GM12801 (cell line): ENCODE measurements around the gene IFNA6.

ENCODE experiments used
- TF ChIP-seq, protein P1 (sequence below): IDR thresholded peaks from one replicate; pipeline ENCODE4 v1.5.1; 2011; ENCODE audit warnings: control low read depth; ENCODE audit not compliant: insufficient read length; ENCODE audit errors: extremely low read depth

IFNA6 gene

DNA sequence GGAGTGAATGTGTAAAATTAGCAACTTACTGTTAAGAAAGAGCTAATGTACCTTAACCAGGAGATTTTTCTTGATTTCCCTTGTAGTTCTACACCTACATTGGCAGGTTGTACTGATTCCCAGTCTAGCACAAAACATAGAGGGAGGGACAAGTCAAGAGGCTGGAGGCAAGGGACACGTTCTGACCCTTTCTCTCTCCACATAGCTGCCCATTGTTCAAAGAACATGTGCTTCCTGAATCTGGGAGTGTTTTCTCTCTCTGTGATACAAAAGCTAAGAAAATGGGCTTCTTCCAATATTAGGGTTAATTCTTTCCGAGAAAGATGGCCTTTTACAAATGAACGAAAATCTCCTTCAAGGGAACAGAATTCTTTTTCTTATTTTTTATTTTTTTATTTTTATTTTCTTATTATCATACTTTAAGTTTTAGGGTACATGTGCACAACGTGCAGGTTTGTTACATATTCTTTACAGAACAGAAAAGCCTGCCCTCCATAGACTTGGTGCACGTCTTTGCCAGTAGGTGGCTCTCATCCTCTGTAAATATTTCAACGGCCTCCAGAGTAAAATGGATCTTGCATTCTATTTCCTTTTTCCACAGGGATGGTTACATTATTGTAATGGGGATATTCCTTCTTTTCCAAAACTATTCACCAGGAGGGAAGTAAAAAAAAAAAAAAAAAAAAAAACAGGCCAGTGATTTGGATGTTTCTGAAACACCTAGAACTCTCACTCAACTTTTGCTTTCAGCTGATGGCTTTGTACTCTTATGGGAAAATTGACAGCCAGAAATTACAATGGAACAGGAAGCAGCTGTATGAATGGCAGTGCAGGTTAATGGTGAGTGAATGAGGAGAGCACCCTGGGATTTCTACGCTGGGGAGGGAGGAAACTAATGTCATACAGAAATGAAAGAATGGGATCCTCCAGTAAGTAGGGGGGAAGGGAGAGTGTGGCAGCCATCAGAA lies 32.4 kb downstream of the IFNA6 start:
- TF ChIP-seq, protein P1, sequence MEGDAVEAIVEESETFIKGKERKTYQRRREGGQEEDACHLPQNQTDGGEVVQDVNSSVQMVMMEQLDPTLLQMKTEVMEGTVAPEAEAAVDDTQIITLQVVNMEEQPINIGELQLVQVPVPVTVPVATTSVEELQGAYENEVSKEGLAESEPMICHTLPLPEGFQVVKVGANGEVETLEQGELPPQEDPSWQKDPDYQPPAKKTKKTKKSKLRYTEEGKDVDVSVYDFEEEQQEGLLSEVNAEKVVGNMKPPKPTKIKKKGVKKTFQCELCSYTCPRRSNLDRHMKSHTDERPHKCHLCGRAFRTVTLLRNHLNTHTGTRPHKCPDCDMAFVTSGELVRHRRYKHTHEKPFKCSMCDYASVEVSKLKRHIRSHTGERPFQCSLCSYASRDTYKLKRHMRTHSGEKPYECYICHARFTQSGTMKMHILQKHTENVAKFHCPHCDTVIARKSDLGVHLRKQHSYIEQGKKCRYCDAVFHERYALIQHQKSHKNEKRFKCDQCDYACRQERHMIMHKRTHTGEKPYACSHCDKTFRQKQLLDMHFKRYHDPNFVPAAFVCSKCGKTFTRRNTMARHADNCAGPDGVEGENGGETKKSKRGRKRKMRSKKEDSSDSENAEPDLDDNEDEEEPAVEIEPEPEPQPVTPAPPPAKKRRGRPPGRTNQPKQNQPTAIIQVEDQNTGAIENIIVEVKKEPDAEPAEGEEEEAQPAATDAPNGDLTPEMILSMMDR = no peak

DNA sequence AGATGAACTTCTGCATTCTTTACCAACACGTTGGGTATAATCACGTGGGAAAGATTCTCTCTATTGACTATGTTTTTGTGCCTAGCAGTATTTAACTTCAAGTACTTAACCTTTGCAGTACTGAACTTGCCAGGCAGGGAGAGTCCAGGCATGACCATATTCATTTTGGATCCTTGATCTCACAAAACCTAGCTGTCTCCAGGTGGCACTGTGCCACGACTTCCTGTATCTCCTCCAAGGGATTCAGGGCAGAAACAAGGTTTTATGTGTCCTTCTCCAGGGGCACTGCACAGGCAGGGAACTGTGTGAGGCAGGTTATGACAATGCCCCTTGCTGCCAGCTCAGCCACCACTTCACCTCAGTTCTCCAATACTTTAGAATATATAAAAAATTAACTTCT lies 33.8 kb downstream of the IFNA6 start:
- TF ChIP-seq, protein P1 = no peak

DNA sequence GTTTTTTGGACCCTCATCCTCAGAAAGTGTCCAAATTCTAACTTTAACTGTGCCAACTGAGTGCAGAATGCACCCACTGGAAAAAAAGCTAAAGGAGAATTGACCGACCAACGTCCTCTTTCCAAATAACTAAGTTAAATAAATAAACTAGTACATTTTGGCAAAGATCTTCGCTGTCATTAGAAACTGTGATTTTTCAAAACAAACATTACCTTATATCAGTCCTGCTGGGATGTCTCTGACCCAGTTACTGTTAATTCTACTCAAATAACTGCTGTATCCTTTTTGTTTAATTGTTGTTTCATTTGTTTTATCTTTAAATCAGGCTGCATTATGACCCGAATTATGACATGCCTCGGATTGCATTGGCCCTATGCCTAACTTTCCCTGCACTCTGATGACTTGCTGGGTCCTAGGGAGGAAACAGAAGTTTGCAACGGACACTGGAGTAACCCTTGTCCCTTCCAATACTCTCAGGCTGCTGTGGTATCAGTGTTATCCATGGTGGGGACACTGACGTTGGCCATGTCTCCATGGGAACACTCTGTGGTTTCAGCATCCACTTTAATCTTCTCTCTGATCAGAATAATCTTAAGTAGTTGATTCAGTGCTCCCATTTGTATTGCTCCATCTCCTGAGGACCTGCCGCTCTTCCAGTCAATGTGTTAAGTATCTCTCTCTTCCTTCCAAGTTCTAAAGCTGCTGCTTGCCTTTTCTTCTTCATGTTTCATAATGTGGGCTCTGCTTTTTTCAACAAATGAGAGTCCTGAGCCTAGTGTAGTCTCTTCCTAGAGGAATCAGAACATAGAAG lies 34.5 kb downstream of the IFNA6 start:
- TF ChIP-seq, protein P1 = no peak

DNA sequence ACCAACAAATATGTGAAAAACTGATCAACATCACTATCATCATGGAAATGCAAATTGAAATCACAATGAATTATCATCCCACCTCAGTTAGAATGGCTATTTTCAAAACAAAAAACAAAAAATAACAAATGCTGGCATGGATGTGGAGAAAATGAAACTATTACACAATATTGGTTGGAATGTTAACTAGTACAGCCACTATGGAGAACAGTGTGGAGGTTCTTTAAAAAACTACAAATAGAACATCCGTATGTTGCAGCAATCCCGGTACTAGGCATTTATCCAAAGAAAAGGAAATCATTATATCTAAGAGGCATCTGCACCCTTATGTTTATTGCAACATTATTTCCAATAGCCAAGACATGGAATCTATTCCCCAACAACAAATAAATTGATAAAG lies 36.5 kb downstream of the IFNA6 start:
- TF ChIP-seq, protein P1 = no peak

DNA sequence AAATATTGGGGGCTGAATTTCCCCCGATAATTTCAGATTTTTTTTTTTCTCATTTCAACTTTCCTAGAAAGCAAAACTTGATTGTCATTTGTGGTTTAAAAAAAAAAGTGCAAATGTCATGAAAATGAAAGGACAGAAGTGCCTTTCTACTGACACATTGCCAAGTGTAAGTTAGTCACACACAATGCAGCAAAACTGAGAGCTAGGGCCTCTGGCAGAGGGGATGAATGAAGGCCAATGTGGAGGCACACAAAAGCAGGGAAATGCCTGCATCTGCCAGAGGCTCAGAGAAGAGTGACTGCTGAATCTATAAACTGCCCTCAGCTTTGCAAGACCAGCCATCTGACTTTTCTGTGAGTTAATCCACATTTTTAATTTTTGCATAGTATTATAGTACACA lies 38.8 kb downstream of the IFNA6 start:
- TF ChIP-seq, protein P1 = no peak

DNA sequence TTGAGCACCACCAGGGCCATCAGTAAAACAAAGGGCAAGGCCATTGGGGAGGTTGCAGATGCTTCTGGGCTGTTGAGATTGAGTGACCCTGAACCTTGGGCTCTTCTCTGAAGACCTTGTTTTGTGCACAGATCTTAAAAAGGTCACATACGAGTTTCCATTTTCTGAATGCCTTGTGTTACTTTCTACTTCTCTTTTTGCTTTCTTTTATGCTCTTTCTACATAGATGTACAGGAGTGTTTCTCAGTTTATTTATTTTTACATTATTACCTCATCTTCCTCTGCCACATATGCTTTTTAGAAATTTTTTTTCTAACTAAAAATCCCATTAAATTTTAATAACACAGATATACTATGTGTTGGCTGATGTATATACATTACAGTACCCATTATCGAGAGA lies 45.5 kb downstream of the IFNA6 start, which contains the start of gene IFNA5:
TSS of gene IFNA5 (minus strand) at position 101 of the 400 bp plus-strand sequence. CDS start at position 44, 57 bp downstream.
- TF ChIP-seq, protein P1 = no peak
